Endothelial cell of umbilical vein (primary cell): ENCODE measurements around the gene MAP1LC3B. TPM values are rescaled to one million over a fixed set of nuclear protein-coding genes. Genes with fewer than 3 reads are reported as not detected.

Source experiments
- BruUV-seq: library from RNA; stranded (reverse); fragments of 400-500 nt; replicated peaks from 2 replicates; lab custom pipeline; 2021; lab: Mats Ljungman, UMichigan
- CTCF ChIA-PET: fragments of 300-600, 350-600 bp; sonication (Branson Sonifier 250); formaldehyde crosslinking; loops from one replicate; lab custom pipeline; 2021; ENCODE audit warnings: antibody characterized with exemption, inconsistent platforms; lab: Charles Lee
- POLR2A ChIA-PET: fragments of 300-600, 350-600 bp; sonication (Branson Sonifier 250); formaldehyde crosslinking; loops from one replicate; lab custom pipeline; 2021; ENCODE audit warnings: antibody characterized with exemption, inconsistent platforms; lab: Charles Lee
- DNase-seq: peaks from one replicate; pipeline ENCODE4 v3.0.0-alpha.2; 2011; ENCODE audit warnings: low read depth, low spot score
- FAIRE-seq: peaks from 2 replicates; lab custom pipeline; 2011; peaks lifted over from hg19 to GRCh38; lab: Jason Lieb, UNC
- H2AFZ ChIP-seq: 2 replicates; pipeline ENCODE4 v1.6.0; 2012; ENCODE audit warnings: low read depth, low read length, control low read depth, inconsistent platforms
- H3K27ac ChIP-seq: 2 replicates; pipeline ENCODE4 v1.5.1; 2011; ENCODE audit warnings: low read depth, mild to moderate bottlenecking, control low read depth, low read length, moderate library complexity; ENCODE audit not compliant: insufficient read depth
- H3K27me3 ChIP-seq, 2 experiments: 2 replicates each; pipeline versions ENCODE4 v1.6.0 to v1.6.1; 2011; ENCODE audit warnings: low read length in 2 of 2, mixed read lengths in 1 of 2; ENCODE audit not compliant: control insufficient read depth in 2 of 2, insufficient read depth in 2 of 2
- H3K36me3 ChIP-seq, 2 experiments: 2 replicates in 1 of 2; 3 replicates in 1 of 2; pipeline ENCODE4 v1.5.1; 2011; ENCODE audit warnings: low read length in 2 of 2, mild to moderate bottlenecking in 1 of 2, moderate library complexity in 1 of 2; ENCODE audit not compliant: control insufficient read depth in 2 of 2, insufficient read depth in 2 of 2; ENCODE audit errors: extremely low read depth in 1 of 2
- H3K4me1 ChIP-seq: 3 replicates; pipeline ENCODE4 v1.5.1; 2011; ENCODE audit warnings: mild to moderate bottlenecking, low read length; ENCODE audit not compliant: control insufficient read depth, insufficient read depth; ENCODE audit errors: extremely low read depth
- H3K4me2 ChIP-seq: 2 replicates; pipeline ENCODE4 v1.6.1; 2011; ENCODE audit warnings: low read length, control low read depth, mixed read lengths; ENCODE audit not compliant: insufficient read depth
- H3K4me3 ChIP-seq, 3 experiments: fragments of 200-600 bp in 1 of 3; sonication (generic), shearing (Covaris generic) in 1 of 3; replicated peaks in 1 of 3; 2 replicates each; pipeline ENCODE4 v1.5.1; 2011 to 2016; ENCODE audit warnings: control low read depth in 3 of 3, low read length in 3 of 3, mild to moderate bottlenecking in 2 of 3, inconsistent platforms in 1 of 3, low read depth in 1 of 3, moderate library complexity in 1 of 3; ENCODE audit not compliant: insufficient read depth in 1 of 3
- H3K79me2 ChIP-seq: 2 replicates; pipeline ENCODE4 v1.6.0; 2012; ENCODE audit warnings: low read length, inconsistent platforms; ENCODE audit not compliant: control insufficient read depth, insufficient read depth
- H3K9ac ChIP-seq: replicated peaks from 2 replicates; pipeline ENCODE3; 2011; ENCODE audit warnings: low read length, control low read depth; ENCODE audit not compliant: insufficient read depth; ENCODE audit errors: extremely low read depth
- H3K9me1 ChIP-seq: replicated peaks from 3 replicates; pipeline ENCODE4 v1.6.0; 2011; ENCODE audit warnings: mild to moderate bottlenecking, low read length; ENCODE audit not compliant: control insufficient read depth, insufficient read depth; ENCODE audit errors: extremely low read depth
- H3K9me3 ChIP-seq: replicated peaks from 2 replicates; pipeline ENCODE4 v1.5.1; 2012; ENCODE audit warnings: low read length, inconsistent platforms; ENCODE audit not compliant: control insufficient read depth, insufficient read depth
- H4K20me1 ChIP-seq: replicated peaks from 2 replicates; pipeline ENCODE3; 2011; ENCODE audit warnings: mild to moderate bottlenecking, low read length; ENCODE audit not compliant: control insufficient read depth, insufficient read depth; ENCODE audit errors: extremely low read depth
- EZH2 ChIP-seq: IDR thresholded peaks from 2 replicates; pipeline ENCODE4 v1.6.1; 2012; ENCODE audit warnings: borderline replicate concordance, low read depth, mild to moderate bottlenecking, moderate library complexity, low read length, inconsistent platforms; ENCODE audit not compliant: severe bottlenecking
- FOS ChIP-seq: IDR thresholded peaks from 2 replicates; pipeline ENCODE4 v1.6.1; 2011; ENCODE audit warnings: mild to moderate bottlenecking, low read length, moderate library complexity, borderline replicate concordance; ENCODE audit not compliant: insufficient read depth
- GATA2 ChIP-seq: IDR thresholded peaks from 2 replicates; pipeline ENCODE4 v1.7.0; 2011; ENCODE audit warnings: low read depth, mild to moderate bottlenecking, moderate library complexity, mixed read lengths, low read length; ENCODE audit not compliant: insufficient read length, insufficient read depth
- JUN ChIP-seq: IDR thresholded peaks from 2 replicates; pipeline ENCODE4 v1.6.1; 2011; ENCODE audit warnings: borderline replicate concordance, low read depth; ENCODE audit not compliant: insufficient read length, insufficient read depth
- MYC ChIP-seq: IDR thresholded peaks from one replicate; pipeline ENCODE4 v1.6.1; 2011; ENCODE audit warnings: mild to moderate bottlenecking, low read depth, low read length
- POLR2A ChIP-seq: IDR thresholded peaks from 2 replicates; pipeline ENCODE4 v1.6.1; 2012; ENCODE audit warnings: low read depth, mild to moderate bottlenecking, control low read depth, low read length
- POLR2AphosphoS5 ChIP-seq: IDR thresholded peaks from 2 replicates; pipeline ENCODE4 v1.6.1; 2012; ENCODE audit warnings: low read depth, mild to moderate bottlenecking, control low read depth, low read length, moderate library complexity; ENCODE audit not compliant: insufficient read depth
- dilution Hi-C: fragments of 300-500 bp; cut with MboI; formaldehyde crosslinking; loops from one replicate; pipeline ENCODE4 v1.15.0; 2019; ENCODE audit warnings: low sequenced_read_pairs; ENCODE audit not compliant: extremely low pct_ligation_motif_present
- intact Hi-C: fragments of 100-400 bp; cut with micrococcal nuclease; formaldehyde crosslinking; loops from one replicate; pipeline ENCODE4 v1.10.0; 2022
- polyA plus RNA-seq, 4 experiments: library from polyadenylated mRNA; depleted of rRNA in 3 of 4; stranded (reverse) in 3 of 4; unstranded in 1 of 4; fragments of >200 nt; gene quantifications; 2 replicates each; pipeline versions ENCODE4 v1.2.1 to v1.2.3, GENCODE V29; 2011 to 2012; ENCODE audit warnings: missing spikeins in 1 of 4
- total RNA-seq: library from RNA; stranded (reverse); gene quantifications from 2 replicates; pipeline ENCODE4 v1.2.3, GENCODE V29; 2021
- TF ChIP-seq, protein P1 (sequence below), 2 donors: IDR thresholded peaks; 1 replicate in 1 of 2; 2 replicates in 1 of 2; pipeline ENCODE4 v1.5.1; 2011; ENCODE audit warnings: low read length in 2 of 2, mild to moderate bottlenecking in 2 of 2, moderate library complexity in 2 of 2, control low read depth in 1 of 2, inconsistent platforms in 1 of 2, low read depth in 1 of 2; ENCODE audit not compliant: insufficient read depth in 1 of 2; ENCODE audit errors: extremely low read depth in 1 of 2
- TF ChIP-seq, protein P2 (sequence below): IDR thresholded peaks from 2 replicates; pipeline ENCODE4 v1.6.1; 2011; ENCODE audit not compliant: insufficient read depth, insufficient read length

The MAP1LC3B gene
- total and polyA plus RNA-seq, 2 donors (not counting 3 experiments of a cell fraction or from before 2014, with no cell fraction given) = 40.7 to 99.9 TPM

DNA sequence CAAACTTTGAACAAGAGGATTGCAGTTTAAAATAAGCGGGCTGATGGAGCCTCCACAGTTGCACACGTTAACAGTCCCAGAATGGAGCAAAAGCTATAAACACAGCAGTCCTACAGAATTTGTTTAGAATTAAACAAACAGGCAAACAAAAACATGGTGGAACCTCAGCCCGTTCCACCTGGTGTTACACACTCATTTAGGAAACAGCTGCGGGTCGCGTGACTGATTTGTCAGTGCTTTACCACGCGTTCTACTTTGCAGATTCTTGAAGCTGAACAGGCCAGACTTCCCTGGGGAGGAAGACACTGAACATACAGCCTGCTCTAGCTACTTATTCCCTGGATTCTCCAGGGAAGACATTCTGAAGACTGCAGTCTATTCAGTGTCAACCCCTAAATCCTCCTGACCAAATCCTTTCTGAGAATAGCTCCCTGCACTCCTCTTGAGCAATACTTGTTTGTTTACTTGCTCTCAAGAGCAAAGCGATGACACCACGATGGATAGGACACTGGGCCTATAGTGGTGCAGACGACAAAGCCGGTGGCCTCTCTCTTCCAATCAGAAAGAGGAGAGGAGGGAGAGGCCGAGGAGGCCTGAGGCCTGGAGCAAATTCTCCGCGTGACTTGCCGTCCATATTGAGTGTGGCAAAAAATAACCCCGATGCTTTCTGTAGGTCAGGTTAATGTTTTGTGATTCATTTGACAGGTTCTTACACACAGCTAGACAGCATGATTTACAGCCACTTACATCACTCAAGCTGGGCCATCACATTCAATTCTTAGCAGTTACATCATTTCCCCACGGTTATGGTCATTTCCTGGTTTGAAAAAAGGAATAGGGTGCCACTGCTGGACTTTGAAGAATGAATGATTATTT lies 4.0 kb upstream of the MAP1LC3B start:
- TF ChIP-seq MYC (no peak), JUN (peak; percentile 99), FOS (peak; percentile 68), GATA2 (no peak), POLR2AphosphoS5 (peak; percentile 83), EZH2 (no peak), POLR2A (peak; percentile 8)
- TF ChIP-seq, protein P1, sequence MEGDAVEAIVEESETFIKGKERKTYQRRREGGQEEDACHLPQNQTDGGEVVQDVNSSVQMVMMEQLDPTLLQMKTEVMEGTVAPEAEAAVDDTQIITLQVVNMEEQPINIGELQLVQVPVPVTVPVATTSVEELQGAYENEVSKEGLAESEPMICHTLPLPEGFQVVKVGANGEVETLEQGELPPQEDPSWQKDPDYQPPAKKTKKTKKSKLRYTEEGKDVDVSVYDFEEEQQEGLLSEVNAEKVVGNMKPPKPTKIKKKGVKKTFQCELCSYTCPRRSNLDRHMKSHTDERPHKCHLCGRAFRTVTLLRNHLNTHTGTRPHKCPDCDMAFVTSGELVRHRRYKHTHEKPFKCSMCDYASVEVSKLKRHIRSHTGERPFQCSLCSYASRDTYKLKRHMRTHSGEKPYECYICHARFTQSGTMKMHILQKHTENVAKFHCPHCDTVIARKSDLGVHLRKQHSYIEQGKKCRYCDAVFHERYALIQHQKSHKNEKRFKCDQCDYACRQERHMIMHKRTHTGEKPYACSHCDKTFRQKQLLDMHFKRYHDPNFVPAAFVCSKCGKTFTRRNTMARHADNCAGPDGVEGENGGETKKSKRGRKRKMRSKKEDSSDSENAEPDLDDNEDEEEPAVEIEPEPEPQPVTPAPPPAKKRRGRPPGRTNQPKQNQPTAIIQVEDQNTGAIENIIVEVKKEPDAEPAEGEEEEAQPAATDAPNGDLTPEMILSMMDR (IDR thresholded peaks at IDR 0.05; ENCODE audit: extremely low read depth in 1 of 2, insufficient read depth in 1 of 2, low read depth in 1 of 2, low read length in 2 of 2) = no peak
- TF ChIP-seq, protein P2, sequence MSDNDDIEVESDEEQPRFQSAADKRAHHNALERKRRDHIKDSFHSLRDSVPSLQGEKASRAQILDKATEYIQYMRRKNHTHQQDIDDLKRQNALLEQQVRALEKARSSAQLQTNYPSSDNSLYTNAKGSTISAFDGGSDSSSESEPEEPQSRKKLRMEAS = peak; percentile 69
- Histone ChIP-seq H2AFZ (peak overlapping the region; percentile 8), H3K9me3 (no peaks in the 10 kb centered on the region), H3K9ac (peak overlapping the region; percentile 68), H3K36me3 (no peaks in the 10 kb centered on the region), H3K27ac (peak overlapping the region; percentile 84), H3K4me2 (peak overlapping the region; percentile 63), H3K27me3 (no peaks in the 10 kb centered on the region), H3K79me2 (peaks cover 7% of the 10 kb centered on the region), H3K4me3 (no peak overlapping the region), H3K4me1 (peaks cover 21% of the 10 kb centered on the region), H4K20me1 (no peaks in the 10 kb centered on the region), H3K9me1 (no peaks in the 10 kb centered on the region)
- CTCF ChIA-PET = interaction anchor here (1.3 kb wide), 1 partner anchor 248 kb away, joined by 7 read pairs; no protein-coding TSS in a partner anchor
- POLR2A ChIA-PET = no interaction called here
- no TSS peak for BruUV-seq
- dilution Hi-C loops = no loop called here
- FAIRE-seq (peak; percentile 99), DNase-seq (peak; percentile 99)
- intact Hi-C loops = loop anchor here (5.0 to 10.0 kb wide), 3 partner anchors 323 to 723 kb away; no protein-coding TSS in a partner anchor
